Spleen (tissue), 11 donors: Measurements from ENCODE around the gene KRT83. TPM values are rescaled to one million over a fixed set of nuclear protein-coding genes. Genes with fewer than 3 reads are reported as not detected.

Experiments used
- DNase-seq: peaks from one replicate; pipeline ENCODE4 v3.0.0-alpha.2; 2020
- H3K27ac ChIP-seq, 8 donors: fragments of 200-600 bp; sonication (generic) in 7 of 8; 1 replicate in 4 of 8; 2 replicates in 4 of 8; pipeline versions ENCODE4 v1.5.0 to v1.8.0; 2016 to 2021; ENCODE audit warnings: inconsistent platforms in 4 of 8, mild to moderate bottlenecking in 4 of 8, moderate library complexity in 1 of 8
- H3K27me3 ChIP-seq, 7 donors: fragments of 200-600 bp; sonication (generic) in 6 of 7; replicated peaks in 1 of 7; 1 replicate in 4 of 7; 2 replicates in 3 of 7; pipeline versions ENCODE4 v1.5.0 to v1.8.0; 2016 to 2021; ENCODE audit warnings: inconsistent platforms in 3 of 7, mild to moderate bottlenecking in 1 of 7
- H3K36me3 ChIP-seq, 6 donors: fragments of 200-600 bp; sonication (generic) in 5 of 6; 1 replicate in 4 of 6; 2 replicates in 2 of 6; pipeline versions ENCODE4 v1.5.0 to v1.8.0; 2016 to 2021; ENCODE audit warnings: inconsistent platforms in 2 of 6
- H3K4me1 ChIP-seq, 6 donors: fragments of 200-600 bp; sonication (generic) in 5 of 6; 1 replicate in 3 of 6; 2 replicates in 3 of 6; pipeline versions ENCODE4 v1.5.0 to v1.8.0; 2016 to 2021; ENCODE audit warnings: inconsistent platforms in 3 of 6
- H3K4me3 ChIP-seq, 8 donors: fragments of 200-600 bp; sonication (generic) in 7 of 8; 1 replicate in 4 of 8; 2 replicates in 4 of 8; pipeline versions ENCODE4 v1.5.0 to v1.8.0; 2016 to 2021; ENCODE audit warnings: inconsistent platforms in 4 of 8, mild to moderate bottlenecking in 4 of 8, moderate library complexity in 2 of 8
- H3K9me3 ChIP-seq, 8 donors: fragments of 200-600 bp; sonication (generic) in 7 of 8; 1 replicate in 4 of 8; 2 replicates in 4 of 8; pipeline versions ENCODE4 v1.5.0 to v1.8.0; 2016 to 2021; ENCODE audit warnings: inconsistent platforms in 4 of 8
- CTCF ChIP-seq, 11 experiments: fragments of 200-600 bp in 7 of 11; fragments of 450-650 bp in 4 of 11; sonication (generic) in 4 of 11; IDR thresholded peaks in 8 of 11; conservative IDR thresholded peaks in 3 of 11; 1 replicate in 7 of 11; 2 replicates in 4 of 11; pipeline versions ENCODE4 v1.4.0 to v1.8.0; 2016 to 2021; ENCODE audit warnings: antibody characterized with exemption in 11 of 11, inconsistent platforms in 4 of 11, mild to moderate bottlenecking in 1 of 11
- POLR2A ChIP-seq, 3 donors: fragments of 450-650 bp; IDR thresholded peaks; one replicate each; pipeline ENCODE4 v1.5.1; 2017; ENCODE audit warnings: antibody characterized with exemption in 3 of 3, mild to moderate bottlenecking in 1 of 3
- POLR2AphosphoS5 ChIP-seq, 3 donors: sonication (generic); formaldehyde crosslinking; IDR thresholded peaks; one replicate each; pipeline ENCODE4 v1.5.1; 2017; ENCODE audit warnings: antibody characterized with exemption in 3 of 3
- WGBS, 5 donors: extraction: QIAGEN DNeasy Blood & Tissue Kit in 3 of 5; methylation state at CpG; one replicate each; pipeline versions ENCODE4 v1.1.5 to v1.1.7; 2013 to 2018; 5-methylcytosine and 5-hydroxymethylcytosine counted together
- intact Hi-C: fragments of 100-400 bp; cut with DNase I; formaldehyde crosslinking; loops from one replicate; pipeline ENCODE4 v1.15.0; 2023; ENCODE audit warnings: low total_unique reads
- polyA plus RNA-seq, 3 donors: library from polyadenylated mRNA; stranded (reverse); fragments of 200-250 nt; gene quantifications; one replicate each; pipeline ENCODE4 v1.2.1, GENCODE V29; 2013
- total RNA-seq, 7 donors: library from RNA; depleted of rRNA in 3 of 7; stranded (reverse); fragments of >200 nt in 3 of 7; fragmentation: NEBNext Ultra II Directional in 4 of 7; extraction: Animal tissue kit (Norgen Biotek cat#: 25700) in 4 of 7; gene quantifications; one replicate each; pipeline versions ENCODE4 v1.1.0 to v1.2.1, GENCODE V29; 2016 to 2021
- donor health status: healthy with polysubstance abuse.
- donor health status: DM: no; HTN: no; CAD: no; lungs with moderate emphysema.
- donor health status: DM: no; HTN: no; CAD: no.
- donor health status: Bipolar disorder and iron deficiency.
- donor health status: healthy.
- donor health status: DM: no; HTN: no; CAD: no.
- donor health status: DM: yes; HTN: yes; CAD: no.

Gene KRT83
- total and polyA plus RNA-seq, 10 donors: not detected

DNA sequence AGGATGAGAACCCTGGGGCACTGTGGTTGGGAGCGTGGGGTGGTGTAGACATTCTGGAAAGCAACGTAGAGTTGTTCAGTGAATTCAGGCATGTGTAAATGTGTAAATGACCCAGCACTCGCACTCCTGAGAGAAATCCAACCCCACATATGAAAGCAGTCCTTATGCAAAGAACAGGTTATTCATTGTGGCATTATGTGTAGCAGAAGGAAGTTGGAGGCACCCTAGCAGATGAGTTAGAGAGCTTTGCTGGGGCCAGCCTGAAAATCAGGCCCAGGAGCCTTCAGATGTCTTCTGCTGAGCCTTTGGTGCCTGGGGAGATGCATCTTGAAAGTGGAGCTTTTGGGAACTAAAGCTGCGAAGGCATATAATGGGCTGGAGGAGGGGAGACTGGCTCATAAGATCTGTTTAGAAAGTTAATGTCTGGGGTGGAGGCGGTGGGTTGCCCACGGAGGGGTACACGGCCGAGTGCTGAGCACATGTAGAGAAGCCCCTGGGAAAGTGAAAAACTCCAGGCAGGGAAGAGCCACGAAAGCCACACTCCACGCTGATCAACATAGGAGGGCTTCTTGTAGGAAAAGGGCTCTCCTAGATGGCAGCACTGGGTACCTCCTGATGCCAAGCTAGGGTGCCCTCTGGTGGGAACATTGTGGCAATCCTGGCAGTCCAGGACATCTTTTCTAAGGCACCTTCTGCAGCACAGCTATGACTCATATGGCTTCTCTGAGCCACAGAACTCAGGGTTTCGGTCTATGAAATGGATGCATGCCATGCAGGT, 6.0 kb upstream of the KRT83 start:
- Histone ChIP-seq H3K4me1 (peaks cover 0 to 7% (median 0%) of the 10 kb centered on the region in 6 donors), H3K9me3 (no peaks in the 10 kb centered on the region), H3K27ac (no peak overlapping the region), H3K36me3 (no peaks in the 10 kb centered on the region), H3K27me3 (peaks cover 0 to 40% (median 0%) of the 10 kb centered on the region in 7 donors), H3K4me3 (no peak overlapping the region)
- intact Hi-C loops: no loop called here
- TF ChIP-seq POLR2A (IDR thresholded peaks at IDR 0.05): no peak
- TF ChIP-seq POLR2AphosphoS5 (IDR thresholded peaks at IDR 0.05): peak in 1 of 3 donors; percentile 25
- peak; percentile 53 to 86 (median 81) for TF ChIP-seq CTCF (IDR thresholded peaks at IDR 0.05 in 8 of 11, conservative IDR thresholded peaks at IDR 0.05 in 3 of 11)
- DNase-seq: peak; percentile 84
- whole genome bisulfite sequencing, 5 donors: 43 to 49% (median 43%) methylated on average over 11 of the region's 11 CpGs

GRCh38 chr12:52324153-52324444, 2.9 kb upstream of the KRT83 start:
- WGBS, 5 donors: 81 to 98% (median 87%) methylated on average over 3 of the region's 3 CpGs
- Histone ChIP-seq H3K4me3 (no peak overlapping the region), H3K36me3 (no peaks in the 10 kb centered on the region), H3K4me1 (peaks cover 0 to 7% (median 0%) of the 10 kb centered on the region in 6 donors), H3K27me3 (peaks cover 0 to 66% (median 7%) of the 10 kb centered on the region in 7 donors), H3K9me3 (no peaks in the 10 kb centered on the region), H3K27ac (no peak overlapping the region)
- no peak for TF ChIP-seq POLR2AphosphoS5 (IDR thresholded peaks at IDR 0.05)
- intact Hi-C loops: no loop called here
- peak; percentile 44 for DNase-seq

GRCh38 chr12:52323416-52324152, 2.4 kb upstream of the KRT83 start:
- WGBS, 5 donors: 84 to 89% (median 86%) methylated on average over 8 to 10 of the region's 10 CpGs
- H3K36me3 ChIP-seq: no peaks in the 10 kb centered on the region
- peaks cover 0 to 68% (median 7%) of the 10 kb centered on the region in 7 donors for H3K27me3 ChIP-seq
- TF ChIP-seq POLR2A (IDR thresholded peaks at IDR 0.05) (no peak), POLR2AphosphoS5 (IDR thresholded peaks at IDR 0.05) (no peak)
- H3K27ac ChIP-seq: no peak overlapping the region
- intact Hi-C loops: no loop called here
- peak; percentile 41 for DNase-seq
- peaks cover 0 to 7% (median 0%) of the 10 kb centered on the region in 6 donors for H3K4me1 ChIP-seq
- H3K4me3 ChIP-seq: no peak overlapping the region
- no peaks in the 10 kb centered on the region for H3K9me3 ChIP-seq

GRCh38 chr12:52323001-52323400, 1.8 kb upstream of the KRT83 start:
- WGBS, 5 donors: 54 to 88% (median 63%) methylated on average over 1 of the region's 1 CpG
- peaks cover 0 to 65% (median 7%) of the 10 kb centered on the region in 7 donors for H3K27me3 ChIP-seq
- intact Hi-C loops: no loop called here
- TF ChIP-seq POLR2AphosphoS5 (IDR thresholded peaks at IDR 0.05) (no peak), POLR2A (IDR thresholded peaks at IDR 0.05) (no peak), CTCF (IDR thresholded peaks at IDR 0.05 in 8 of 11, conservative IDR thresholded peaks at IDR 0.05 in 3 of 11) (no peak)
- H3K4me1 ChIP-seq: peaks cover 0 to 7% (median 0%) of the 10 kb centered on the region in 6 donors
- no peak overlapping the region for H3K4me3 ChIP-seq
- peak; percentile 44 for DNase-seq
- H3K27ac ChIP-seq: no peak overlapping the region
- H3K36me3 ChIP-seq: no peaks in the 10 kb centered on the region
- no peaks in the 10 kb centered on the region for H3K9me3 ChIP-seq

DNA sequence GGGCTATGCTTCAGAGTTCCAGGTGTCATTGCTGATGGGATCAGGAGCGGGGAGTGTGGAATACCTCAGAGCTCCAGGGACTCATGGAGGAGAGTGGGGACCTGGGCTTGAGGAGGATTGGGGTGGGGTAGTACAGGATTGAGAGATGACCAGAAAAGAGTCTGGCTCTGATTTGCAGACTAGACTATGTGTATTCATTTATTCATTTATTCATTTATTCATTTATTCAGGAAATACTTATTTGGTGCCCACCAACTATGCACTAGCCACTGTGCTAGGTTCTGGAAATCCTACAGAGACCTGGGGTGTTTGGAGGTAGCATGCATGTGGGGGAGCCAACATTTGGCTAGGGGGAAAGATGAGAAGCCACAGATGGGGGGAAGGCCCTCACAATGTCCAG, 871 bp upstream of the KRT83 start:
- intact Hi-C loops: no loop called here
- Histone ChIP-seq H3K4me1 (no peaks in the 10 kb centered on the region), H3K36me3 (no peaks in the 10 kb centered on the region), H3K27ac (no peak overlapping the region), H3K4me3 (no peak overlapping the region), H3K27me3 (peaks cover 0 to 58% (median 7%) of the 10 kb centered on the region in 7 donors), H3K9me3 (no peaks in the 10 kb centered on the region)
- WGBS, 5 donors: 89 to 100% (median 92%) methylated on average over 1 of the region's 1 CpG
- no peak for TF ChIP-seq POLR2A (IDR thresholded peaks at IDR 0.05)
- no peak for TF ChIP-seq POLR2AphosphoS5 (IDR thresholded peaks at IDR 0.05)
- no peak for TF ChIP-seq CTCF (IDR thresholded peaks at IDR 0.05 in 8 of 11, conservative IDR thresholded peaks at IDR 0.05 in 3 of 11)
- peak; percentile 15 for DNase-seq
